Stimulated activated naive CD8-positive, alpha-beta T cell treated with anti-CD3 and anti-CD28 coated beads, Interleukin-15, Interleukin-2, amounts not matched to agents 100 U/mL and 50 U/mL, for 24 hours (primary cell): Measurements from ENCODE around the gene TSPAN5.
"Not testable (repeated sequence)": the region's sequence is repeated elsewhere in the genome, so short reads cannot be mapped to it uniquely, and the experiment has no call there.

ENCODE experiments used
- ATAC-seq: fragments of 150-1000 bp; cut with Tn5 transposase; one replicate; pipeline ENCODE4 v1.10.0; 2021
- DNase-seq: peaks from one replicate; pipeline ENCODE4 v3.0.0; 2021

The TSPAN5 gene

GRCh38 chr4:98658287-98659105 lies at the start of gene TSPAN5:
Gene TSPAN5, minus strand, starts transcription at chr4:98658611.
- peak; percentile 90 for DNase-seq
- peak; percentile 66 for ATAC-seq

- peak; percentile 26 for ATAC-seq
- no peak for DNase-seq
These were observed 48.5 kb upstream of the TSPAN5 start for GRCh38 chr4:98706935-98707334.

- DNase-seq (no peak), ATAC-seq (peak; percentile 79)
These were observed 47.9 kb upstream of the TSPAN5 start for GRCh38 chr4:98706200-98706813.

GRCh38 chr4:98705586-98705985 lies 47.2 kb upstream of the TSPAN5 start:
- ATAC-seq, DNase-seq: not testable (repeated sequence)

- no peak for ATAC-seq
- DNase-seq = no peak
These were observed 42.2 kb upstream of the TSPAN5 start for GRCh38 chr4:98700656-98701055.

GRCh38 chr4:98694076-98694475 lies 35.7 kb upstream of the TSPAN5 start:
- no peak for DNase-seq
- ATAC-seq = no peak

- no peak for ATAC-seq
- no peak for DNase-seq
These were observed 34.0 kb upstream of the TSPAN5 start for GRCh38 chr4:98692411-98692810.

- ATAC-seq = no peak
- no peak for DNase-seq
These were observed 33.2 kb upstream of the TSPAN5 start for GRCh38 chr4:98691588-98691987.

- ATAC-seq (no peak), DNase-seq (no peak)
These were observed 31.2 kb upstream of the TSPAN5 start for GRCh38 chr4:98689507-98690174.

- DNase-seq (peak; percentile 21), ATAC-seq (peak; percentile 92)
These were observed 30.2 kb upstream of the TSPAN5 start for GRCh38 chr4:98688411-98689290.

GRCh38 chr4:98687876-98688275 lies 29.5 kb upstream of the TSPAN5 start:
- no peak for DNase-seq
- ATAC-seq = no peak

GRCh38 chr4:98686847-98687246 lies 28.4 kb upstream of the TSPAN5 start:
- DNase-seq = no peak
- ATAC-seq = no peak

GRCh38 chr4:98686043-98686707 lies 27.8 kb upstream of the TSPAN5 start:
- DNase-seq (no peak), ATAC-seq (no peak)

- DNase-seq (no peak), ATAC-seq (no peak)
These were observed 27.0 kb upstream of the TSPAN5 start for GRCh38 chr4:98685225-98686042.

- DNase-seq = no peak
- ATAC-seq = no peak
These were observed 24.3 kb upstream of the TSPAN5 start for GRCh38 chr4:98682719-98683118.

GRCh38 chr4:98680806-98681205 lies 22.4 kb upstream of the TSPAN5 start:
- no peak for ATAC-seq
- no peak for DNase-seq

- DNase-seq = no peak
- no peak for ATAC-seq
These were observed 21.3 kb upstream of the TSPAN5 start for GRCh38 chr4:98679738-98680137.

- ATAC-seq = no peak
These were observed 19.4 kb upstream of the TSPAN5 start for GRCh38 chr4:98677799-98678198.

GRCh38 chr4:98674404-98675173 lies 16.2 kb upstream of the TSPAN5 start:
- DNase-seq = no peak

More at GRCh38 chr4:98677799-98678198, 19.4 kb upstream of the TSPAN5 start:
- no peak for DNase-seq

GRCh38 chr4:98673978-98674377 lies 15.6 kb upstream of the TSPAN5 start:
- ATAC-seq (no peak), DNase-seq (no peak)

More at GRCh38 chr4:98674404-98675173, 16.2 kb upstream of the TSPAN5 start:
- no peak for ATAC-seq
